22Rv1 (cell line): ENCODE data around the gene MOSPD3.
A peak's percentile ranks its signal among the peaks of the same experiment; 100 is the strongest.
"Not testable (repeated sequence)": the region's sequence is repeated elsewhere in the genome, so short reads cannot be mapped to it uniquely, and the experiment has no call there.

ENCODE experiments used
- H3K27ac ChIP-seq: fragments of 450-650 bp; 2 replicates; pipeline ENCODE4 v1.5.1; 2017
- ZFX ChIP-seq: fragments of 450-650 bp; IDR thresholded peaks from 2 replicates; pipeline ENCODE4 v1.6.1; 2017; ENCODE audit warnings: antibody characterized with exemption, borderline replicate concordance
- TF ChIP-seq, protein P1 (sequence below): fragments of 450-650 bp; IDR thresholded peaks from 2 replicates; pipeline ENCODE4 v1.5.1; 2017; ENCODE audit warnings: mild to moderate bottlenecking

MOSPD3 gene, protein sequence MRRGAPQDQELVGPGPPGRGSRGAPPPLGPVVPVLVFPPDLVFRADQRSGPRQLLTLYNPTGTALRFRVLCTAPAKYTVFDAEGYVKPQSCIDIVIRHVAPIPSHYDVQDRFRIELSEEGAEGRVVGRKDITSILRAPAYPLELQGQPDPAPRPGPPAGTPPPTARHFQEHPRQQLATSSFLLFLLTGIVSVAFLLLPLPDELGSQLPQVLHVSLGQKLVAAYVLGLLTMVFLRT

DNA sequence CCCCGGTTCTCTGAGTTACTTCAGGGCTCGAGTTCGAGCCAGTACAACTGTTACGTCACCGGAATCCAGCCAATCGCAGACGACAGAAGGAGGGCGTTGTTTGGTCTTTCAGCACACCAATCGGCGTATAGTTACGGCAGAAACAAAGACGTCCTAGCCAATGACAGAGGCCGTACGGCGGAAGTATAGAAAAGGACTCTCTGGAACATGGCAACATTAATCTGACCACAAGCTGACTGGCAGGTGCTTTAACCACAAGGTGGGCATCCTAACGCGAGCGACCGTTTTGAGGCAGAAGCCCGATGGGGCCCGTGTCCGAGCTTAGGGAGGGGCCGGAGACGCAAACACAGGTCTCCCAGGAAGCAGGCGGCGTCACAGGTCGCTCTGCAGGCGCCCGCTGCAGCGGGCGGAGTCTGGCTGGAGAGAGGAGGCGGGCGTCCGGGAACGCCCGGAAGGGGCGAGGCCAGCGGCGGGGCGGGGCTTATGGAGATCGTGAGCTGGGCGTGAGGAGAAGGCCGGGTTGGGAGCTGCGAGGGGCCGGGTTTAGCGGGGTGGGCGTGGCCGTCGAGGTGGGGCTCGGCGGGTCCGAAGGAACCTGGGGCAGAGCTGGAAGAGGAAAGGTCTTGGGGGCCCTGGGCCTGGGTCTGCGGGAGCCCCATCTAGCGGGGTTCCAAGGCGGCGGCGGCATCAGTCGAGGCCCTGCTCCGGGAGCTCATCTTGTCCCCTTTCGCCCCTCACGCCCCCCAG is at the start of gene MOSPD3:
TSS of gene MOSPD3 (plus strand) at position 558 of the 747 bp plus-strand sequence. CDS start 252 bp downstream, outside the sequence.
- no peak for TF ChIP-seq ZFX
- TF ChIP-seq, protein P1, sequence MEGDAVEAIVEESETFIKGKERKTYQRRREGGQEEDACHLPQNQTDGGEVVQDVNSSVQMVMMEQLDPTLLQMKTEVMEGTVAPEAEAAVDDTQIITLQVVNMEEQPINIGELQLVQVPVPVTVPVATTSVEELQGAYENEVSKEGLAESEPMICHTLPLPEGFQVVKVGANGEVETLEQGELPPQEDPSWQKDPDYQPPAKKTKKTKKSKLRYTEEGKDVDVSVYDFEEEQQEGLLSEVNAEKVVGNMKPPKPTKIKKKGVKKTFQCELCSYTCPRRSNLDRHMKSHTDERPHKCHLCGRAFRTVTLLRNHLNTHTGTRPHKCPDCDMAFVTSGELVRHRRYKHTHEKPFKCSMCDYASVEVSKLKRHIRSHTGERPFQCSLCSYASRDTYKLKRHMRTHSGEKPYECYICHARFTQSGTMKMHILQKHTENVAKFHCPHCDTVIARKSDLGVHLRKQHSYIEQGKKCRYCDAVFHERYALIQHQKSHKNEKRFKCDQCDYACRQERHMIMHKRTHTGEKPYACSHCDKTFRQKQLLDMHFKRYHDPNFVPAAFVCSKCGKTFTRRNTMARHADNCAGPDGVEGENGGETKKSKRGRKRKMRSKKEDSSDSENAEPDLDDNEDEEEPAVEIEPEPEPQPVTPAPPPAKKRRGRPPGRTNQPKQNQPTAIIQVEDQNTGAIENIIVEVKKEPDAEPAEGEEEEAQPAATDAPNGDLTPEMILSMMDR, result no peak
- peak within 1 kb of the TSS; percentile 83 for H3K27ac ChIP-seq

DNA sequence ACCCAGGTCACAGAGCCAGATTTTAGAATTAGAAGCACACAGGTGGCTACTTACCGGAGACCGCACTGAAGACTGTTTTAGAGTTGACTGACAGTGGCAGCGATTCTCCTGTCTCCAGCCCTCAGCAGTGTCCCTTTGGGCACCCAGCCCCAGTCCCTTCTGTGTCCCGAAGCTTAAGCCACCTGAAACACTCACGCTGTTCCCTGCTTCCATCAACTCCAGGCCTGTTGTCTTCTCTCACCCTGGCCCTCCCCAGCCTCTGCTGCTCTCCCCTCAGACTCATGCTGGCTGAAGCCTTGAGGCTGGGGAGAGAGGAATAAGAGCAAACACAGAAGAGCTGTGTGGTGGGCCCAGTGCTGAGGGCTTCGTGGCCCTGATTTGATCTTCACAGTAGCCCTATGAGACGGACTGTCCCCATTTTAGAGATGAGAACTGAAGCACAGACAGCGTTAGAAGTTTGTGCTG is 49.2 kb upstream of the MOSPD3 start:
- no peak overlapping the region for H3K27ac ChIP-seq
- TF ChIP-seq, protein P1, result no peak
- no peak for TF ChIP-seq ZFX

DNA sequence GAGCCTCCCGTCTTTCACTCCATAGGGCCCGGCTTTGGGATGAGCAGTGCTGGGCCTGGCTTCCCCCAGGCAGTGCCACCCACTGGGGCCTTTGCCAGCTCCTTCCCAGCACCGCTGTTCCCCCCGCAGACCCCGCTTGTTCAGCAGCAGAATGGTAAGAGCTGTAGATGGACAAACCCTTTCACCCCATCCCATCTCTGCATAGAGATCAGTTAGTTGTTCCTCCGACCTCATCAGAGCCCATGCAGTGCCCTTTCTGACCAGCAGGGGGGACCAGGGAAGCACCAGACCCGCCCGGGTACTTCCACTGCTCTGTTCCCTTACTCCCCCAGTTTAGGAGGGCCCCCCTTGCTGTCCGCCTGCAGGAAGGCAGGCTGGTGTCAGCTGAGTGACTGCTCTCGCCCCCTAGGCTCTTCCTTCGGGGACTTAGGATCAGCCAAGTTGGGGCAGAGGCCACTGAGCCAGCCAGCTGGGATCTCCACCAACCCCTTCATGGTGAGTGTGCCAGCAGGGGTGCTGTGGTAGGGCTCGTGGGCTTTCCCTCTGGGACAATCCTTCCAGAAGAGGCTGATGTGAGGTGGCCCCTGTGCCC is 48.4 kb upstream of the MOSPD3 start:
- no peak for TF ChIP-seq ZFX
- TF ChIP-seq, protein P1, result peak; percentile 98
- no peak overlapping the region for H3K27ac ChIP-seq

DNA sequence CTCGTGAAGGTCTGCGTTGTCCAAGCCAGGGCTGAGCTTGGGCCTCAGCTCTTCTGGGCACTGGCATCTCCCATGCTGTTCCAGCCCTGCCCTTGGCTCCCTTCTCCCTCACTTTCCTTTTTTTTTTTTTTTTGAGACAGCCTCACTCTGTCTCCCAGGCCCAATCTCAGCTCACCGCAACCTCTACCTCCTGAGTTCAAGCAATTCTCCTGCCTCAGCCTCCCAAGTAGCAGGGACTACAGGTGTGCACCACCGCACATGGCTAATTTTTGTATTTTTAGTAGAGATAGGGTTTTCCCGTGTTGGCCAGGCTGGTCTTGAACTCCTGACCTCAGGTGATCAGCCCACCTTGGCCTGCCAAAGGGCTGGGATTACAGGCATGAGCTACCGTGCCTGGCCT is 47.9 kb upstream of the MOSPD3 start:
- not testable (repeated sequence) for H3K27ac ChIP-seq

DNA sequence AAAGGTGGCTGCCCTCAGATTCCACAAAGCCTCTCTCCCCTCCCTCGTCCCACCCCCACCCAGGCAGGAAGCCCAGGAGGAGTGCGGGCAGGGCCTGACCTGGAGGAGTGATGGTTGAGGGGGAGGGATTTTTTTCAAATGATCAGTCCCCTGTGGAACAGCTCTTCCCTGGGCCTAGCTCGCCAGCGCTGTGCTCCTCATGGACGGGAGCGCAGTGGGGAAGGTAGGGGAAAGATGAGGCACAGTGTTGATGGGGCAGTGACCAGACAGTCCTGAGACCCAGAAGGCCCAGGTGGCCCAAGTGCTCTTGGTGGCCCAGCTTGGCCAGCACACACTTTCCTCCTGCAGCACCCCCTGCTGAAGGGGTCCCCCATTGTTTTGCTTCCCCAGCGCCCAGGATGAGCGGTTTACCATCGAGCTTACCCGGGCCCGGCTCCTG is 47.2 kb upstream of the MOSPD3 start:
- no peak for TF ChIP-seq ZFX
- TF ChIP-seq, protein P1, result no peak
- H3K27ac ChIP-seq, result no peak overlapping the region

DNA sequence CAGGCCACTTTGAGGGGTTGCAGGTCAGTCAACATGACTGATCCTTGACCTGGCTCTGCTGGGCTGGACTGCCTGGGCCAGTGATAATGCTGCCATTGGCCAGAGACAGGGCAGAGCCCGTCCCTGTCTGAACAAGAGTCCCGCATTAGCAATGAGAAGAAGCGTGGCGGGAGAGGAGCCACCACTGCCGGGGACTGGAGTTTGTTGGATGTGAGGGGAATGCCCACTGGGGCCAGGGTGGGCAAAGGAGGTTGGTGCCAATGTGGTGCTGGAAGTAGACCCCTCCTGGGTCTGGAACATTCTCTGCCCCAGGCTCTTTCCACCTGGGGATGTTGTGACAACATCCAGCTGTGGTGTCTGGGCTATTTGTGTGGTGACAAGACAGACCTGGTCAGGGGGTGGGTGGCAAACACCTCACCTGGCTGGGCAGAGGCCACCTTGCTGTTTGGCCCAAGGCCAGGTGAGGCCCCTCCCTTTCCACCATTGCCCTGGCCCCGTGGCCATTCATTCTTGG is 46.3 kb upstream of the MOSPD3 start:
- TF ChIP-seq ZFX, result no peak
- TF ChIP-seq, protein P1, result no peak
- peak overlapping the region; percentile 74 for H3K27ac ChIP-seq

DNA sequence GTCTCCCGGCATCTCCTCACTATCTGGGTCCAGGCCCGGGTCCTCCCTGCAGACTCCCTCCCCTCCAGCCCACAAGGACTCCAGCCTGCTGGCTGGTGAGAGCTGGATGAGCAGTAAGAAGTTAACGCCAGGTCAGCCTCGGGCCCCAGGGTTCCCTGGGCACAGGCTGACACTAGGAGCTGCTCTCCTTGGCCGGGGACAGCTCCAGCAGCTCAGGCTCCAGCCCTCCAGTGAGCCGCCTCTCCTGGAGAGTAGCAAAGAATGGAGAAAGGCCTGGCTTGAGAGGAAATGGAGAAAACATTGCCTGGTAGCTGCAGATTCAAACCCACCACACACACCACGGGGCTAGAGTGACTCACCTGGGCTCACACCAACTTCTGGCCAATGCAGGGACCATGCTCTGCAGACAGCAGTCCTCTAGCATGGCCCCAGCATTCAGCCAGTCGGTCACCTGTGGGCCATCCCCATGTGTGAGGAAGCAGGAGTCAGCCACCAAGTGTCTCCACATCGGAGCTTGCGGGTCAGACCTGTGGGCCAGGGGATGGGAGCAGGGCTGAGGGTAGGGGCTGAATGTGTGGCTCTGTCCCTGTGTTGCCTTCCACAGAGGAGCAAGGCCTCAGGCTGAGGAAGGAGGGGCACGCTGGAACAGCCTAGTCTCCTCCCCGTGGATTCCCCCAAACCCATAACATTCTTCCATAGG is 45.2 kb upstream of the MOSPD3 start:
- TF ChIP-seq, protein P1, result no peak
- TF ChIP-seq ZFX, result no peak
- peak overlapping the region; percentile 74 for H3K27ac ChIP-seq
